Fibroblast of peridontal ligament (primary cell): ENCODE data around the gene SCP2.

Source experiments
- DNase-seq: peaks from one replicate; pipeline ENCODE4 v3.0.0-alpha.2; 2010; ENCODE audit errors: extremely low read depth

Gene SCP2

GRCh38 chr1:53037159-53037558 is 110.1 kb downstream of the SCP2 start:
- DNase-seq, result no peak

DNA sequence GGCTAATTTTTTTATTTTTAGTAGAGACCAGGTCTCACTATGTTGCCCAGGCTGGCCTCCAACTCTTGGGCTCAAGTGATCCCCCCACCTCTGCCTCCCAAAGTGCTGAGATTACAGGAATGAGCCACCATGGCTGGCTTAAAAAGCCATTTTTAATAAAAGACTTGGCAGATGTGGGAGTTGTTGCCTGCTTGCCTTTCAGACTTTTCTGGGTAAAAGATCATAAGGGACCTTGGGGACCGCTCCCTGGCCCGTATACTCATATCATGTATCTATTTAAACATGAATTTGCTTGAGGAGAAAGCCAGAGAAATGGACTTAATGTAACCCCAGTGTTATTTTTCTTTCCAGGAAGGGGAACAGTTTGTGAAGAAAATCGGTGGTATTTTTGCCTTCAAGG is 111.5 kb downstream of the SCP2 start:
- DNase-seq, result no peak

DNA sequence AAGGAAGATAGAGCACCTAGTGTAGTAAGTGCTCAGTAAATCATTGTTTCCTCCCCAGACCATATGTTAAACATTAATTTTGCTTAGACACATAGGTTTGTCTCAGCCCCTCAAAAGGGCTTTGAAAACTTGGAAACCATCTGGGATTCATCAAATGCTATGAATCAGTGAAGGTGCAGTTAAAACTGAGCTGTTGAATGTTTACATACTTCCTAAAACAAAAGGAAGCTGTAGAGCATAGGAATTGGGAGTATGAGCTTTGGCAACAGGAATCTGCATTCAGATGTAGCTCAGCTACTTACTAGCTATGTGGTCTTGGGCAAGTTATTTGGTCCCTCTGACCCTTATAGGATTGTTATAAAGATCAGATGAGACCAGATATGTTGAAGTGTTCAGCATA is 116.2 kb downstream of the SCP2 start:
- DNase-seq, result peak; percentile 90

DNA sequence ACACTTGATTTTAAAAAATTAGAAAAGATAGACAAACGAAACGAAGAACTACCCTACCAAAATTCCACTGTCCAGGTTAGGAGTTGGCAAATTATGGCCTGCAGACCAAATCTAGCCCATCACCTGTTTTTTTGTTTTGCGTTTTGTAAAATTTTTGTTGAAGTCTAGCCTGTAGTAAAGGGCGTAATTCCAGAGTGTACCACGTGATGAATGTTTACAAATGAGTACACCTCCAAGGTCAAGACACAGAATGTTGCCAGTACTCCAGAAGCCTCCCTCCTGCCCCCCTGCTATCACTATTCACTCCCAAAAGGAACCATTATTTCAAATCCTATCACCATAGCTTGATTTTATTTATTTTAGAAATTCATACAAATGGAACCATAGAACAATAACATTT is 117.8 kb downstream of the SCP2 start:
- DNase-seq, result no peak

DNA sequence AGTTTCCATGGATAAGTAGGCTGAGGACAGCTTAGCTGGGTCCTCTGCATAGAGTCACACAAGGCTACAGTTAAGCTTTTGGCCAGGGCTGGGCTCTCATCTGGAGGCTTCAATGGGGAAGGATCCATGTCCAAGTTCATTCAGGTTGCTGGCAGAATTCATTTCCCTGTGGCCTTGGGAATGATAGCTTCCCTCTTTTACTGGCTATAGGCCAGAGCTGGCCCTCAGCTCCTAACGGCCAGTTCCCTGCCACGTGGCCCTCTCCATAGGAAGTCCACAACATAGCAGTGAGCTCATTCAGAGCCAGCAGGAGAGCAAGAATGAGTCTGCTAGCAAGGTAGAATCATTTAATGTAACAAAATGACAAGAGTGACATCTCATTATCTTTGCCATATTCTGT is 119.9 kb downstream of the SCP2 start:
- DNase-seq, result no peak

DNA sequence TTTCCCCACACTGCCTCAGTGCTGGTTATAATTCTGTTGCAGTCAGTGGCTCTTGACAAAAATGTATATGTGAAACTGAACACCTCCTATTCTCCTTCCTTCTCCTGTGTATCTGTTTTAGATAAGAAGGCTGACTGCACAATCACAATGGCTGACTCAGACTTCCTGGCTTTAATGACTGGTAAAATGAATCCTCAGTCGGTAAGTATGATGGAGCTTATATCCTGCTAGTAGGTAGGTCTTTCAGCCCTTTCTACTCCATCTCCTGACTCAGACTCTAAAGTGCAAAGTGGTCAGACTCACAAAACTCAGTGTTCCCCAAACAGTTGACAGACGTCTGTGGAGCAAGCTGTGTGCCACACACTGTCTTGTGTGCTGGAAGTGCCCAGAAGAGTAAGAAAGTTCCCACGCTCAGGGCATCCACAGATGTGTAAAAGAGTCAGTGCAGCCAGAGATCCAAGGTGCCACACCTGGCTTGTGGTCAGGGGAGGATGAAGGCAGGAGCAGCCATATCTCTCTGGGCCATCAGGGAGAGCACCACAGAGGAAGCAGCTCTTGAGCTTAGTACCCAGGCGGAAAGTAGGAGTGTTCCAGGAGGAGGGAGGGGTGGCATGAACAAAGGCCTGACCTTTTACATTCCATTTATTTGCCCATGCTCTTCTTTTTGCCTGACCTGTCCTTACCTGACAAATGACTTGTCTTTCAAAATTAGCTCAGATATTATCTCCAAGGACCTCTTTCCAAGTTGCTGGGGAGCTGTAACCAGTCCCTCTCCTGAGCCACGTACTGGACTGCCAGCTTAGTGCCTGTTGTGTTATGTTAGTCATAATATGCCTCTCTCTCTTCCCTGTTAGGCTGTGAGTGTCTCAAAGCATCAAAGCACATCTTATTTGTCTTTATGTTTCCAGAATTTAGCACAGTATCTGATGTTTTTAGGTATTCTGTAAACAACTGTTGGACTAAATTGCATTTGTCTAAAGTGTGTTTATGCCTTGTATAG is 121.0 kb downstream of the SCP2 start:
- peak; percentile 52 for DNase-seq

GRCh38 chr1:53048960-53049573 is 122.0 kb downstream of the SCP2 start:
- no peak for DNase-seq

GRCh38 chr1:53049574-53049967 is 122.5 kb downstream of the SCP2 start:
- no peak for DNase-seq

DNA sequence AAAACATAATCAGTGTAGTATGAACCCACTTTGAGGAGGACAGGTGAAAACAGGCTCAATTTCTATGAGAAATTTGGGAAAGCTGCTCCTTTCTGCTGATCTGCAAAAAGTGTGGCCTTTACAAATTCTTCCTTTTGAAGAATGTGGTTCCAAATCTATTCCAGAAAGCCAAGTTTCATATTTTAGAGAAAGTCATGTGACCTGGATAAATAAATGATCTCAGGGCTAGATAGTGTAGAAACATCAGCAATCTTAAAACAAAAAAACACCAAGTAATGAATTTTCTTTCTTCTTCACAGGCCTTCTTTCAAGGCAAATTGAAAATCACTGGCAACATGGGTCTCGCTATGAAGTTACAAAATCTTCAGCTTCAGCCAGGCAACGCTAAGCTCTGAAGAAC is 123.2 kb downstream of the SCP2 start:
- peak; percentile 58 for DNase-seq

GRCh38 chr1:53051676-53052075 is 124.6 kb downstream of the SCP2 start:
- no peak for DNase-seq

DNA sequence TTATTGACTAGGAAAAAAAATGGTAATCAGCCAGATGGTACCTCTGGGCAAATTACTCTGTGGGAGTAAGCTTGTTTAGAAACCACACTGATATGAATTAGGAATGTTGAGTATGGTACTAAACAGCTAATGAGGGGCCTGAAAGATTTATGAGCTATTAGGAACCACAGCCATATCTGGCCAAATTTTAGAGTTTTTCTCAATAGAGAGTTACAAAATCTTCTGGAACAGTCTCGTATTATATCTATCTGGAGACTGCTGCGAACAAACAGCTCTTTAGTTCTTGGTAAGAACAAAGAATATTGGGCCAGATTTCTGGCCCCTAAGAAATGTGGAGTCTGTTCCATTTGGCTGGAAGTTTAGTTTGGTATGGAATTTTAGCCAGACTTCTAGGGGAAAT is 130.1 kb downstream of the SCP2 start:
- no peak for DNase-seq

DNA sequence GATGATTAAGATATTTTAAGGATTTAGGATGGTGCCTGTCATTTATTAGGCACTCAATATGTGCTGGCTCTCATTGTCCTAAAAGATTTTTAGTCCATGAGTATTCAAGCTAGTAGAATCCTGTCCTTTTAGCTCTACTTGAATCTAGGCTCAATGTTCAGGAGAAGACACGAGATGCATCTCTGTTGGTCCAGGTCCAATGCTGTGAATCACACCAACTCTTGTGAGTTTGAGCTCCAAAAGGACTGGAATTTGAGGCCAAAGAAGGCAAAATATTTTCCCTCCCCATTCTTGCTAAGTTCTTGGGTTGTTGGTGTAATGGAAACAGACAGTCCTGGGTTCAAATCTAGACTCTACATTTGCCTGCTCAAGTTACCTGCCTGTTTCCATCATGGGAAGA is 133.5 kb downstream of the SCP2 start:
- DNase-seq, result peak; percentile 68

GRCh38 chr1:53061123-53061858 is 134.2 kb downstream of the SCP2 start:
- no peak for DNase-seq

GRCh38 chr1:53061859-53062707 is 135.0 kb downstream of the SCP2 start, which contains the start of gene PODN:
Gene PODN (plus strand): TSS chr1:53062213. CDS start chr1:53069856, 7,643 bp downstream.
- peak; percentile 30 for DNase-seq

- DNase-seq, result no peak
Observed at GRCh38 chr1:53062708-53063591, 135.9 kb downstream of the SCP2 start.

- no peak for DNase-seq
Observed at GRCh38 chr1:53063744-53064515, 136.9 kb downstream of the SCP2 start.

GRCh38 chr1:53065391-53065790 is 138.3 kb downstream of the SCP2 start:
- DNase-seq, result no peak

DNA sequence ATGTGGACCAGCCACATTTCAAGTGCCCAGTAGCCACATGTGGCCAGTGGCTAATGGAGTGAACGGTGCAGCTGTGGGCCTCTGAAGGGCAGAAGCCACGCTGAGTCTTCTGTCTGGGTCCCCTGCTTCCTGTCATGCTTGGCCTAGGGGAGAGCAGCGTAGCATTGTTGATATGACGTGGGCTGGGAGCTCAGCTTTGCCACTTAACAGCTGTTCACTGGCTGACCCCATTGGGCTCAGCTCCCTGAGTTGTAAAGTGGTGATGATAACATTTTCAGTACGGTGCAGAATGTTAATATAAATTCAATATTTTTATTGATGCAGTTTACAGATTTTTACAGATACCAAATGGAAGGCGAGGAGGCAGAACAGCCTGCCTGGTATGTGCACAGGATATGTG is 139.4 kb downstream of the SCP2 start:
- no peak for DNase-seq

GRCh38 chr1:53066891-53067738 is 140.0 kb downstream of the SCP2 start:
- DNase-seq, result no peak
